ENCODE measurements around the gene CFAP210.
"Not testable (repeated sequence)": the region's sequence is repeated elsewhere in the genome, so short reads cannot be mapped to it uniquely, and the experiment has no call there.

Gene CFAP210

DNA sequence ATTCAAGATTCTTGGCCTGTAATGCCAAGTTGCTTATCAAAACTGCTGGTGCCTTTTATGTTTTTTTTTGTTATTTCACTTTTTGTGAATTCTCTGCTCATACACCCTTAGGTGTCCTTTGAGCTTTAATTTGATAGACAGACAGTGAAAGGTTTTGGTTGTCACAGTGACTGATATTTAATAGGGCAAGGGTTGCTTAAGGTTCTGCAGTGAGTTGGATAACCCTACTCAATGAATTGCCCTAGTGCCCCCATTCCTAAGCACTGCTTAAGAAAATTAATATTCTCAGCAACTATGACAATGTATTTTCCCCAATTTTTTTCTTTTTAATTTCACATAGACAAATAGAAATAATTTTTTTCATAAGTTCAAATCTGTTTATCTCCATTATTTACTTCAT is 94.6 kb downstream of the CFAP210 start:
- DNase-seq (ENCODE audit: low spot score): no peak
- H3K27me3 Mint-ChIP-seq (ENCODE audit: low read depth): no peaks in the 10 kb centered on the region
- peaks cover 7% of the 10 kb centered on the region for H3K4me1 Mint-ChIP-seq (ENCODE audit: low read depth)
- H3K9me3 Mint-ChIP-seq: no peaks in the 10 kb centered on the region
- H3K4me3 Mint-ChIP-seq: no peak overlapping the region
- H3K36me3 Mint-ChIP-seq (ENCODE audit: low read depth): peaks cover 11% of the 10 kb centered on the region
- H3K27ac Mint-ChIP-seq: no peak overlapping the region

GRCh38 chr2:169598982-169599381 is 95.2 kb downstream of the CFAP210 start:
- peaks cover 7% of the 10 kb centered on the region for H3K4me1 Mint-ChIP-seq (ENCODE audit: low read depth)
- peaks cover 7% of the 10 kb centered on the region for H3K36me3 Mint-ChIP-seq (ENCODE audit: low read depth)
- H3K27ac Mint-ChIP-seq: no peak overlapping the region
- no peak overlapping the region for H3K4me3 Mint-ChIP-seq
- H3K27me3 Mint-ChIP-seq (ENCODE audit: low read depth): no peaks in the 10 kb centered on the region
- no peak for DNase-seq (ENCODE audit: low spot score)
- no peaks in the 10 kb centered on the region for H3K9me3 Mint-ChIP-seq

DNA sequence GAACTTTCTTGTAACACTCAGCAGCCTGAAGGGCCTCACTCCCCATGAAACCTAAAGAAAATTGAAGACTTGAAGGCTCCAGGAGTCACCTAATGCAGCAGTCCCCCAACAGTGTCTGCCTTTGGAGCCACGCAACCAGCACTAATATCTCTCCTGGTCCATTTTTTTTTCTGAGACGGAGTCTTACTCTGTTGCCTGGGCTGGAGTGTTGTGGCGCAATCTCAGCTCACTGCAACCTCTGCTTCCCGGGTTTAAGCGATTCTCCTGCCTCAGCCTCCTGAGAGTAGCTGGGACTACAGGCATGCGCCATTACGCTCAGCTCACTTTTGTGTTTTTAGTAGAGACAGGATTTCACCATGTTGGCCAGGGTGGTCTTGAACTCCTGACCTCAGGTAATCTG is 97.7 kb downstream of the CFAP210 start:
- H3K4me1 Mint-ChIP-seq (ENCODE audit: low read depth); H3K27ac Mint-ChIP-seq; H3K27me3 Mint-ChIP-seq (ENCODE audit: low read depth); DNase-seq (ENCODE audit: low spot score); H3K9me3 Mint-ChIP-seq; H3K36me3 Mint-ChIP-seq (ENCODE audit: low read depth); H3K4me3 Mint-ChIP-seq: not testable (repeated sequence)
